ENCODE measurements around the gene JAK2. TPM values are rescaled to one million over a fixed set of nuclear protein-coding genes. Genes with fewer than 3 reads are reported as not detected.

The JAK2 gene
- total RNA-seq, 1 experiment from 2014 or later: 10.5 TPM

GRCh38 chr9:5085993-5086392 lies 100.9 kb downstream of the JAK2 start:
- Histone ChIP-seq H3K36me3 (ENCODE audit: insufficient read depth, low read length, poor library complexity, severe bottlenecking) (no peaks in the 10 kb centered on the region), H3K27me3 (replicated peaks; ENCODE audit: insufficient read depth, low read depth, low read length, poor library complexity) (no peaks in the 10 kb centered on the region), H3K4me3 (ENCODE audit: low read depth, low read length, poor library complexity, severe bottlenecking) (no peak overlapping the region), H3K9me3 (ENCODE audit: low read depth, low read length, poor library complexity, severe bottlenecking) (no peaks in the 10 kb centered on the region), H3K4me1 (ENCODE audit: insufficient read depth, low read length, poor library complexity, severe bottlenecking) (no peaks in the 10 kb centered on the region), H3K27ac (ENCODE audit: low read depth, low read length, poor library complexity, severe bottlenecking) (no peak overlapping the region)
- BruUV-seq (replicated peaks): no TSS peak
- TF ChIP-seq EZH2 (IDR thresholded peaks at IDR 0.05; ENCODE audit: borderline replicate concordance, low read depth, low read length, poor library complexity, severe bottlenecking): no peak
- TF ChIP-seq CTCF (conservative IDR thresholded peaks at IDR 0.05; ENCODE audit: low read depth, low read length): no peak
- no peak for DNase-seq (ENCODE audit: low spot score)
- ChIA-PET POLR2A (ENCODE audit: low non-redundant PET) (no interaction called here), CTCF (no interaction called here)
- intact Hi-C loops (cut with micrococcal nuclease; ENCODE audit: unreplicated experiment): no loop called here

- BruUV-seq (replicated peaks): no TSS peak
- CTCF ChIA-PET: interaction anchor here (0.6 kb wide), 1 partner anchor 9 kb away, joined by 10 read pairs; no protein-coding TSS in a partner anchor
- TF ChIP-seq CTCF (conservative IDR thresholded peaks at IDR 0.05; ENCODE audit: low read depth, low read length) (no peak), EZH2 (IDR thresholded peaks at IDR 0.05; ENCODE audit: borderline replicate concordance, low read depth, low read length, poor library complexity, severe bottlenecking) (no peak)
- H3K36me3 ChIP-seq (ENCODE audit: insufficient read depth, low read length, poor library complexity, severe bottlenecking): no peaks in the 10 kb centered on the region
- POLR2A ChIA-PET (ENCODE audit: low non-redundant PET): no interaction called here
- H3K9me3 ChIP-seq (ENCODE audit: low read depth, low read length, poor library complexity, severe bottlenecking): no peaks in the 10 kb centered on the region
- DNase-seq (ENCODE audit: low spot score): no peak
- no peak overlapping the region for H3K27ac ChIP-seq (ENCODE audit: low read depth, low read length, poor library complexity, severe bottlenecking)
- H3K4me1 ChIP-seq (ENCODE audit: insufficient read depth, low read length, poor library complexity, severe bottlenecking): no peaks in the 10 kb centered on the region
- no peaks in the 10 kb centered on the region for H3K27me3 ChIP-seq (replicated peaks; ENCODE audit: insufficient read depth, low read depth, low read length, poor library complexity)
- intact Hi-C loops (cut with micrococcal nuclease; ENCODE audit: unreplicated experiment): no loop called here
- no peak overlapping the region for H3K4me3 ChIP-seq (ENCODE audit: low read depth, low read length, poor library complexity, severe bottlenecking)
Observed at GRCh38 chr9:5089737-5090136, 104.7 kb downstream of the JAK2 start.

- no peaks in the 10 kb centered on the region for H3K27me3 ChIP-seq (replicated peaks; ENCODE audit: insufficient read depth, low read depth, low read length, poor library complexity)
- intact Hi-C loops (cut with micrococcal nuclease; ENCODE audit: unreplicated experiment): no loop called here
- no peaks in the 10 kb centered on the region for H3K4me1 ChIP-seq (ENCODE audit: insufficient read depth, low read length, poor library complexity, severe bottlenecking)
- H3K27ac ChIP-seq (ENCODE audit: low read depth, low read length, poor library complexity, severe bottlenecking): no peak overlapping the region
- no peaks in the 10 kb centered on the region for H3K9me3 ChIP-seq (ENCODE audit: low read depth, low read length, poor library complexity, severe bottlenecking)
- no peak overlapping the region for H3K4me3 ChIP-seq (ENCODE audit: low read depth, low read length, poor library complexity, severe bottlenecking)
- no TSS peak for BruUV-seq (replicated peaks)
- TF ChIP-seq EZH2 (IDR thresholded peaks at IDR 0.05; ENCODE audit: borderline replicate concordance, low read depth, low read length, poor library complexity, severe bottlenecking) (no peak), CTCF (conservative IDR thresholded peaks at IDR 0.05; ENCODE audit: low read depth, low read length) (no peak)
- ChIA-PET POLR2A (ENCODE audit: low non-redundant PET) (no interaction called here), CTCF (no interaction called here)
- H3K36me3 ChIP-seq (ENCODE audit: insufficient read depth, low read length, poor library complexity, severe bottlenecking): no peaks in the 10 kb centered on the region
- no peak for DNase-seq (ENCODE audit: low spot score)
Observed at GRCh38 chr9:5095795-5096194, 110.7 kb downstream of the JAK2 start.

All from A673 (cell line).